HepG2 (cell line): Measurements from ENCODE around the gene TGFBI.

Experiments
- EP300 ChIP-seq, 3 experiments: sonication (generic) in 1 of 3; formaldehyde crosslinking in 1 of 3; IDR thresholded peaks; 2 replicates each; pipeline versions ENCODE4 v1.5.1 to v1.6.1; 2011 to 2020; ENCODE audit warnings: low read depth in 2 of 3, low read length in 2 of 3, borderline replicate concordance in 1 of 3, improper control_type of control experiment in 1 of 3, mild to moderate bottlenecking in 1 of 3, missing genetic modification reagents in 1 of 3, moderate library complexity in 1 of 3
- POLR2AphosphoS2 ChIP-seq: IDR thresholded peaks from 2 replicates; pipeline ENCODE4 v1.6.1; 2011; ENCODE audit warnings: low read depth, low read length, improper control_type of control experiment
- TCF7L2 ChIP-seq: IDR thresholded peaks from 2 replicates; pipeline ENCODE4 v1.6.1; 2011; ENCODE audit warnings: mild to moderate bottlenecking, low read depth, low read length, moderate library complexity

GRCh38 chr5:136056771-136057335, 28.1 kb downstream of the TGFBI start:
- no peak for TF ChIP-seq POLR2AphosphoS2
- TF ChIP-seq EP300 (IDR thresholded peaks at IDR 0.05; ENCODE audit: low read depth in 2 of 2, low read length in 2 of 2) = no peak
- TF ChIP-seq EP300 (CRISPR knock-in tag; IDR thresholded peaks at IDR 0.05; ENCODE audit: borderline replicate concordance) = no peak
- TF ChIP-seq TCF7L2 = no peak
